T1000 (cell line): ENCODE measurements around the gene ZNF768.
A peak's percentile ranks its signal among the peaks of the same experiment; 100 is the strongest.
"Not testable (repeated sequence)": the region's sequence is repeated elsewhere in the genome, so short reads cannot be mapped to it uniquely, and the experiment has no call there.

Experiments used
- DNase-seq: peaks from one replicate; lab custom pipeline; 2025; ENCODE audit warnings: mixed read lengths; lab: John Stamatoyannopoulos, UW

ZNF768 gene

DNA sequence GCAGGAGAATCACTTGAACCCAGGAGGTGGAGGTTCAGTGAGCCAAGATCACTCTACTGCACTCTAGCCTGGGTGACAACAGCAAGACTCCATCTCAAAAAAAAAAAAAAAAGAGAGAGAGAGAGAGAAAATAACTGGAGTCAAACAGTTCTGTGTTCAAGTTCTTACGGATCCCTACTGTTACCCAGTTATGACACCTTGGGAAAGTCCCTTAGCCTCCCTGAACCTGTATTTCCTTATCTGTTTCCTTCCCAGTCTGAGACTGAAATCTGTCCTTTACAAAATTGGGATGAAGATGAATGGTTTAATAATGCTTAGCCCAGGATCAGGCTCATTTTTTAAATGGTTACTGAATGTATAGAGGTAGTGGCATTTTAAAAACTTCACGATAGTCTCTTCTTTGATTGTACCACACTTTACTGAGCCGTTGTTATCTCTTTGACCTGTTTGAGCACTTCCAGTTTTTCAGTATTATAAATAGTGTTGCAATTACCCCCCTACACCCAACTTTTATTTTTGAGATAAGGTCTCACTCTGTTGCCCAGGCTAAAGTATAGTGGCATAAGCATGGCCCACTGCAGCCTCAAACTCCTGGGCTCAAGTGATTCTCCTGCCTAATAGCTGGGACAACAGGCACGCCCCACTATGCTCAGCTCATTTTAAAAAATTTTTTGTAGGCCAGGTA is 17.1 kb downstream of the ZNF768 start:
- no peak for DNase-seq

DNA sequence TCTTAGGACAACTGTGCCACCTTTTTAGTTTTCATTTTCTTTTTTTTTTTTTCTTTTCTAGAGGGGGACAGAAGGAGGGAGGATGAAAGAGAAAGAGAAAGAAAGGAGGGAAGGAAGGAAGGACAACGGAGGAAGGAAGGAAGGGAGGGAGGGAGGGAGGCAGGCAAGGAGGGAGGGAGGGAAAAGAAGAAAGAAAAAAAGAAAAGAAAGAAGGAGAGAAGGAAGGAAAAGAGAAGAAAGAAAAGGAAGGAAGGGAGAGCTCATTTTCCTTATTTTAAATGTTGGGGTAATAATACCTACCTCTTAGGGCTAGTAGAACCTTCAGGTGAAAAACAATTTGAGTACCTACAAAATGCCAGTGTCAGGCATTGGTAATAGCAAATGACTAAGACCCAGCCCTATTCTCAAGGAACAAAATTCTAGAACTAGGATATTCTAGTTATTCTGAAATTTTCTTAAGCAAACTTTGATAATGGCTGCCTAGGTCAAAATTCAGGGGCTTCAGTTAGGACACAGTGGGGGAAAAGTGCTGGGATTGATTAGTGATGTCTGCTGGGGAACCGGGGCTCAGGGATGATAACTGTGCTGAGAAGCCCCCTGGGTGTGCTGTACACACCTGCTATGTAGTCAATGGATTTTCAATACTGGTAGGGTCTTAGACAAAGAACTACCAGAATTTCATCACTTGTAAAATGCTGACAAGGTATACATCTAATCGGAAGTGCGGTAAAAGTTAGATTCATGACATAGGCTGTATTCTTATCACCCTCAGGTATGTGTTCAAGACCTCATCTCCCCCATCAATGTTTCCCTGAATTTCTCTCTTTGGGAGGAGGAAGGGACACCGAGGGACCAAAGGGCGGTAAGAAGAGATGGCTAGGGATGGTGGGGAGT is 22.7 kb downstream of the ZNF768 start:
- no peak for DNase-seq

DNA sequence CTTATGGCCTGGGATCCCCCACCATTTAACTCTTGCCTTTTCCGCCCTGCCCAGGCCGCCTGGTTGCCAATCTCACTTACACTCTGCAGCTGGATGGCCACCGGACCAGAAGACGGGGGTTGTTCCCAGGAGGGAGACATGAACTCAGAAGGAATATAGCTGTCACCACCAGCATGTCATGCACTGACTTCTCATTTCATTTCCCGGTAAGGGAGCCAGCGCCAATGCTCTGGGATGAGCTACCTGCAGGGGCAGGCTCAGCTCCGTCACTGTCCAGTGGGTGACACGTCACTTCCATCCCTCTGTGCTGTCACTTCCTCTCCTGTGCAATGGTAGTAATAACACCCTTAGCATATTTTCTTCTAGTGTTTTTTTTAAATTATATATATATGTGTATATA is 27.1 kb downstream of the ZNF768 start:
- no peak for DNase-seq

DNA sequence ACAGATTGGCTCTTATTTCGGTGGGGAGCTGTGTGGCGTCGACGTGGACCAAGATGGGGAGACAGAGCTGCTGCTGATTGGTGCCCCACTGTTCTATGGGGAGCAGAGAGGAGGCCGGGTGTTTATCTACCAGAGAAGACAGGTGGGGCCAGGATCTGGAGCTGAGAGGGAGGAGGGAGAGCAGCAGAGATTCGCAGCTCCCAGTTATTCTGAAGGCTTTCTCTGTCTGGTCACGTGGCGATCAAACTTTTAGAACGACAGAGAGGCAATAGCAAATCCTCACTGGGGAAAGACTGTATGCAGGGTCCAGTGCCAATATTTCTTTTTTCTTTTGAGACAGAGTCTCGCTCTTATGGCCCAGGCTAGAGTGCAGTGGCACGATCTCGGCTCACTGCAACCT is 31.7 kb downstream of the ZNF768 start:
- DNase-seq = no peak

DNA sequence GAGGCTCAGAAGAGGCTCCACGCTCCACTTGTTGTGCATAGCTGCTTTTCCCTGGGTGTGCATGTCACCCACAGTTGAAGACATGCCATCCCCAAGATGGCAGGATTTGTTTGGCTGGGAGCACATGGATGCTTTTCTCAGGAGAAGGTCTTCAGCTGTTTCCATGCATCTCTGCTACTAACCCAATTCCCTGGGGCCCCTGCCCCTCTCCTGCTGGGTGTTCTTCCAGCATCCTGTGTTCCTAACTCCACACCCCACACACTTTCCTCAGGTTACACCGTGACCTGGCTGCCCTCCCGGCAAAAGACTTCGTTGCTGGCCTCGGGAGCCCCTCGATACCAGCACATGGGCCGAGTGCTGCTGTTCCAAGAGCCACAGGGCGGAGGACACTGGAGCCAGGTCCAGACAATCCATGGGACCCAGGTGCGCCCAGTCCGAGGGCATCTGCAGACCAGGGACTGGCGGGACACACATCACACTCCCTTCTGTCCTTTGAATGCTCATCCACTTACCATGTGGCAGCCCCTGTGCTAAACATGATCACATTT is 32.4 kb downstream of the ZNF768 start:
- no peak for DNase-seq

DNA sequence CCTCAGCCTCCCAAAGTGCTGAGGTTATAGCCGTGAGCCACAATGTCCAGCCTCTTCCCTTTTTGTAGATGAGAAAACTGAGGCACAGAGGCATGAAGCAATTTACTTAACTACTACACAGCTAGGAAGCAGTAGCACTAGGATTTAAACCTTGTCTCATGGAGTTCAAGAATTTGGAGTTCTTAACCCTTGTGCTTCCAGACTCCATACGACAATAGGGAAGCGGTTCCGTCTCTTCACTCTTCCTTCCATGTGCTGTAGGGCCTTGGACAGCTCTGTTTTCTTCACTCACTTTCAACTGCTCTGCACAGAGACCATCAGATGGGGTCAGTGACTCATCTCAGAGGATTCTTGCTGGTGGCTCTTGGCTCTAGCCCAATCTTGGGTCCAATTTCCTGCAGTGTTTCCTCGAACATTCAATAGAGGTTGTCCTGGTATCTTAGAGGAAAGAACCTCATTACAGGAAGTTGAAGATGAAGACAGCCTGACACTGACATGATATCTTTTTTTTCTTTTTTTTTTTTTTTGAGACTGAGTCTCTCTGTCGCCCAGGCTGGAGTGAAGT is 34.5 kb downstream of the ZNF768 start:
- peak; percentile 66 for DNase-seq

DNA sequence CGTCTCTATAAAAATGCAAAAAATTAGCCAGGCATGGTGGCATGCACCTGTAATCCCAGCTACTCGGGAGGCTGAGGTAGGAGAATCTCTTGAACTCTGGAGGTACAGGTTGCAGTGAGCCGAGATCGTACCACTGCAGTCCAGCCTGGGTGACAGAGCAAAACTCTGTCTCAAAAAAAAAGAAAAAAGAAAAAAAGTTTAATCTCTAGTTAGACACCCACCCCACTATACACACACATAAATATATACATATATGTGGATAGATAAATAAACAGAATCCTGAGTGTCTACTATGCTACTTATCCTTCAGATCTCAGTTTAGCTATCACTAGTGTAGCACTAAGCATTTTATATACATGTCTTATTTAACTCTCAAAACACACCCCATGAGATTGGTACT is 35.1 kb downstream of the ZNF768 start:
- no peak for DNase-seq

DNA sequence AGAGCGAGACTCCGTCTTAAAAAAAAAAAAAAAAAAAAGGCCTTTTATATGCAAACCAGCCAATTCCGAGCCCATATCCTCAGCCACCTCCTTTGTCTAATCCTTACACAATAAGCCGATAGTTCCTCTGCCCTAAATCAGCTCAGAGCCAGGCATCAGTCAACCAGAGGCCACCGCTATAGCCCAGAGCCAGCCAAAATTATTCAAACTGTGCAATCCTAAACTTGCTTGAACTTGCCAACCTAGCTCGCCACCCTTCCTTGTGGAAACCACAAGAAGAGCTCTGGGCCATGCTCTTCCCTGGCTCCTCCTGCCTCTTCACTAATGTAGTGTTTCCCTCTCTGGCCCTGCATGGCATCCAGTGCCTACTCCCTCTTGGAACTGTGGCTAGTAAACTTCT is 36.2 kb downstream of the ZNF768 start:
- no peak for DNase-seq

DNA sequence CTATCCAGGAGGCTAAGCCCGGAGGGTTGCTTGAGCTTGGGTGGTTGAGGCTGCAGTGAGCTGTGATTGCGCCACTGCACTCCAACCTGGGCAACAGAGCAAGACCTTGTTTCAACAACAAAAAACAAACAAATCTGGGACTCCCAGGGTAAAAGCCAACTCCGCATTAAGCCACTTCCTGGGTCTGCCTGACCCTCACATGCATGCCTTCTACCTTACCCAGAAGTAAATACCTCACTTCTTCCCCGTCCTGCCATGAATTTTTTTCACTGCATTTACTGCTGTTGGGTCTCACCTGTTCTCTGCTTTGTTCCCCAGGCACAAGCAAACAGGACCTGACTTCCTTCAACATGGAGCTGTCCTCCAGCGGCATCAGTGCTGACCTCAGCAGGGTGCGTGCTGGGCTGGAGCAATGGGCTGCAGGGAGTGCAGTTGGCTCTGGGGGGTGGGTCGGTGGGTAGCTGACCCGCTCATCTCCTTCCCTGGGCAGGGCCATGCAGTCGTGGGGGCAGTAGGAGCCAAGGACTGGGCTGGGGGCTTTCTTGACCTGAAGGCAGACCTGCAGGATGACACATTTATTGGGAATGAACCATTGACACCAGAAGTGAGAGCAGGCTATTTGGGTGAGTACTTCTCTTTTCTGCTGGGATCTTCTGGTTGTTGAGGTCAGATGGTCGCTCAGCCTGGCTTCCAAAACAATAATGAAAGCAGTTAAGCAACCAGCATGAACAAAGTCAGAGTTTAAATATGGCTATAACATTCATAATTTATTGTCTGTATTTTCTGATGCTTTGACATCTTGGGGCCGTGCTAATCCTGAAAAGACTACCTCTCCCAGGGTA is 37.4 kb downstream of the ZNF768 start:
- no peak for DNase-seq

DNA sequence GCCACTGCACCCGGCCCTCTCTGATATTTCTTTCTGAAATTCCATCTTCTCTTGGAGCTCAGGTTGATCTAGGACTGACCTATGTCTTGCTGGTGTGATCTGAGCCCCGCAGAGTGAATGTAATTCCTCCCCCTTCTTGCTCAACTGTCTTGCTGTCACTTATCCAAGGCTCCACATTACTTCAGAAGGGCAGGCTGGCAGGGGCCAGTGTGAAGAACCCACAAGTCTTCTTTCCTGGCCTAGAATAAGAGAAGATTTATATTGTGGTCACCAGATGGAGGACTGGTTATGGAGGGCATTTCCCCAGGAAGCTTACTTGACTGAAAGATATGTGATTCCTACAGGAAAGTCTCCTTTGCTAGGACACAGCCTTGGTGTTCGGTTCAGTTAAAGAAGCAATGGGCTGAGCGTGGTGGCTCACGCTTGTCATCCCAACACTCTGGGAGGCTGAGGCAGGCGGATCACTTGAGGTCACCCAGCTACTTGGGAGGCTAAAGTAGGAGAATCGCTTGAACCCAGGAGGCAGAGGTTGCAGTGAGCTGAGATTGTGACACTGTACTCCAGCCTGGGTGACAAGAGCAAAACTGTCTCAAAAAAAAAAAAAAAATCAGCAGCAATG is 40.4 kb downstream of the ZNF768 start:
- DNase-seq = no peak

DNA sequence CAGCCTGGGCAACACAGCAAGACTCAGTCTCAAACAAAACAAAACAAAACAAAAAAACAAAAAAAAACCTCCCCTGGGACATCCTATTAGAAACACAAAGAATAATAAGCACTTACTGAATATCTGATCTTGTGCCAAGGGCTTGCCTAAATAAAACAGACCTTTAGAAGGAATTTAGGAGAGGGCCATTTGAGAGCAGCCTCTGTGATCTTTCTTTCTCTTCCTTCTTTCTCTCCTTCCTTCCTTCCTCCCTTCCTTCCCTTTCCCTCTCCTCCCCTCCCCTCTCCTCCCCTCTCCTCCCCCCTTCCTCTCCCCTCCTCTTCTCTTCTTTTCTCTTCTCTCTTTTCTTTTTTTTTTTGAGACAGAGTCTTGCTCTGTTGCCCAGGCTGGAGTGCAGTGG is 41.5 kb downstream of the ZNF768 start:
- no peak for DNase-seq

DNA sequence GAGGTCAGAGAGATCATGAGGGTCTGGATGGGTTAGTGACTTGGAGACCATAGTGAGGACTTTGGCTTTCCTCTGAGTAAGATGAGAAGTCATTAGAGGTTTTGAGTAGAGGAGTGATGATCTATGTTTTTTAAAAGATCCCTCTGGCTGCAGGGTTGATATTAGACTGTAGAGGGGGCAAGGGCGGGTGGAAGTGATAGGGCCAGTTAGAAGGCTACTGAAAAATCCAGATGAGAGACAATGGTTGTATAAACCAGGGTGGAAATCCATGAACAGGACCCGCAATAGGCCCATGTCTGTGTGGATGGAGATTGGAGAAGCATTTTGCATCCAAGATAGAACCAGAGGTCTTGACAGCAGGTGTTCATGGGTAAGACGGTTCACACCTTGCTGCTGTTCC is 44.0 kb downstream of the ZNF768 start:
- no peak for DNase-seq

DNA sequence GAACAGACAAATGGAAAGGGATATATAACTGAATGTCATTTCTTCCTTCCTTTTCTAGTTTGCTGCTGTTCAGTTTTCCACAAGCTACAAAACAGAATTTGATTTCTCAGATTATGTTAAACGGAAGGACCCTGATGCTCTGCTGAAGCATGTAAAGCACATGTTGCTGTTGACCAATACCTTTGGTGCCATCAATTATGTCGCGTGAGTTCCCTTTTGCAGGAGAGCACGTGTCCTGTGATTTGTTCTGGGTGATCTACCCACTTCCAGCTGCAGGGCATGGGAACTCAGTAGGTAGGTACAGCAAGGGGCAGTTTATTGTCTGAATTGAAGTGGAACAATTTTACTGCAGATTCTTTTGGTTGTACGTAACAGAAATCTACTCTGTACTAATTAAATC is 45.0 kb downstream of the ZNF768 start:
- no peak for DNase-seq

DNA sequence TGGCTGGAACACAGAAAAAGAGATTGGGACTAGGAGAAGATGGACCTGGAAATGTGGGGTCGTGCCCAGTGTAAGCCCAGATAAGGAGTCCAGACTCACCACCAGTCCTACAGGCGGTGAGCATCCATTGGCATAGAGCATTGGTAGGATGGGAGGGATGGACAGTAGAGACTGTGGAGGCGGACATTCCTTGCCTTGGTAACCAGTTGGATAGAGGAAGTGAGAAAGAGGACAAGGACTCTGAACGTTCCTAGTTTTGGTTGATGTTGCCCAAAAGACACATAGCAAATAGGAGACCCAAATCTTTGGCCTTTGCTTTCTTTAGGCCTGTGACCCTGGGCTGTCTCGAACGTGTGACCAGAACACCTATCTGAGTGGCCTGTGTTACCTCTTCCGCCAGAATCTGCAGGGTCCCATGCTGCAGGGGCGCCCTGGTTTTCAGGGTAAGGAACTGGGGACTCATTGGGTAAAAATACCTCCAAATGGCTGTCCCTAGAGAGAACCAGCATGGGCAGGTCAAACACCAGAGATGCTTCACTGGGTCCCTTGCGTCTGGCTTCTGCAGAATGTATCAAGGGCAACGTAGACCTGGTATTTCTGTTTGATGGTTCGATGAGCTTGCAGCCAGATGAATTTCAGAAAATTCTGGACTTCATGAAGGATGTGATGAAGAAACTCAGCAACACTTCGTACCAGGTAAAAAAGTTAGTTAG is 47.4 kb downstream of the ZNF768 start:
- no peak for DNase-seq

DNA sequence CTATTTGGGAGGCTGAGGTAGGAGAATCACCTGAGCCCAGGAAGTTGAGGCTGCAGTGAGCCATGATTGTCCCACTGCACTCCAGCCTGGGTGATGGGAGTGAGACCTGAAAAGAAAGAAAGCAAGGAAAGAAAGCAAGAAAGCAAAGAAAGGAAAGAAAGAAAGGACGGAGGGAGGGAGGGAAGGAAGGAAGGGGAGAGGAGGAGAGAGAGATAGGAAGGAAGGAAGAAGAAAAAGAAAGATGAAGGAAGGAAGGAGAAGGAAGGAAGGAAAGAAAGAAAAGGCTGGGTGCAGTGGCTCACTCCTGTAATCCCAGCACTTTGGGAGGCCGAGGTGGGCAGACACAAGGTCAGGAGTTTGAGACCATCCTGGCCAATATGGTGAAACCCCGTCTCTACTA is 48.6 kb downstream of the ZNF768 start:
- not testable (repeated sequence) for DNase-seq

DNA sequence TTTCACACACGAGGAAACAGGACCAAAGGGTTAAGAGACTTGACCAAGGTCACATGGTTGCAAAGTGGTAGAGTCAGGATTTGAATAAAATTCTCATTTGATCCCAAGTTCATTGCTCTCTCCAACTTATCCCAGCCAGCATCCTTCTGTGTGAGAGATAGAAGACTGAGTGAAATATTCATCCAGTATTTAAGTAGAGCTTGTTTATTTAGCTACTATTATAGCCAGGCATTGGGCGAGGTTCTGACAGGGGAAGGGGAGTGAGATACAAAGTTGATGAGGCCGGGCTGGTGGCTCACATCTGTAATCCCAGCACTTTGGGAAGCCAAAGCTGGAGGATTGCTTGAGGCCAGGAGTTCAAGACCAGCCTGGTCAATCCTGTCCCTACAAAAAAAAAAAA is 49.4 kb downstream of the ZNF768 start:
- no peak for DNase-seq

DNA sequence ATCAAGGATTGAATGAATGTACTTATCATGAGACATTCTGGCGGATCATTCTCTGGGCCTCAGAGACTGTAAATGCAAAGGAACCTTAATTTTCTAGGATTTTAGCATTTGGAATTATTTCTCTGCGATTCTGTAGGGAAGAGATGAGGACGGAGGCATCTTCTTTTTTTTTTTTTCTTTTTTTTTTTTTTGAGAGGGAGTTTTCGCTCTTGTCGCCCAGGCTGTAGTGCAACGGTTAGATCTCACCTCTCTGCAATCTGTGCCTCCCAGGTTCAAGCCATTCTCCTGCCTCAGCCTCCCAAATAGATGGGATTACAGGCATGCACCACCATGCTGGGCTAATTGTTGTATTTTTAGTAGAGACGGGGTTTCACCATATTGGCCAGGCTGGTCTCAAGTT is 51.7 kb downstream of the ZNF768 start:
- DNase-seq = no peak

DNA sequence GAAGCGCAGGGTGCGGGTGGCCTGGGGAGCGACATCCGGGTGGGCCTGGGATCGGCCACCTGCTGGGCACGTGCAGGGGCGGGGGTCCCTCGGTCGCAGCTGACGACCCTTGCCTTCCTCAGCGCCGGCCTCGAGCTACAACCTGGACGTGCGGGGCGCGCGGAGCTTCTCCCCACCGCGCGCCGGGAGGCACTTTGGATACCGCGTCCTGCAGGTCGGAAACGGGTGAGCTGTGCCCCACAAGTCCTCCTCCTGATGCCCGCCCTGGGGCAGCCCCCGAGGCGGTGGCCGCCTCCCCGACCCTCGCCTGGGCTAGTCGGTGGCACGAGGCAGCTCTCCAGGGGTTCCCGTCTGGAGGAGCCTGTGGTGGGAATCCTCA is 52.3 kb downstream of the ZNF768 start:
- DNase-seq = no peak
